T-helper 1 cell (primary cell): ENCODE results near the gene MACF1.

ENCODE experiments used
- DNase-seq, 5 donors: peaks; one replicate each; pipeline ENCODE4 v3.0.0-alpha.2; 2012 to 2020

Gene MACF1

DNA sequence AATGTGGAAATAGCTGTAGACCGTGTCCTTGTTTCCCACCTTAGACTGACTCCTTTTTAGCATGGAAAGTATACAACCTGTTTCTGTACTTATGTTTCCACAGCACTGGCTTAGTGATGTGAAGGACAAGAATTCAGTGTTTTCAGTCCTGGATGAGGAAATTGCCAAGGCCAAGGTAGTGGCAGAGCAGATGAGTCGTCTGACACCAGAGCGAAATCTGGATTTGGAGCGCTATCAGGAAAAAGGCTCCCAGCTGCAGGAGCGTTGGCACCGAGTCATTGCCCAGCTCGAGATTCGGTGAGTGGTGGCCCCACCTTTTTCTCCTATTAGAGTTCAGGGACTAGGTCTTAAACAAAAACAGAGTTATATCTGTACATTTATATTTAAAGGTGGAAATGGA is 112.6 kb downstream of the MACF1 start:
- DNase-seq, result no peak

DNA sequence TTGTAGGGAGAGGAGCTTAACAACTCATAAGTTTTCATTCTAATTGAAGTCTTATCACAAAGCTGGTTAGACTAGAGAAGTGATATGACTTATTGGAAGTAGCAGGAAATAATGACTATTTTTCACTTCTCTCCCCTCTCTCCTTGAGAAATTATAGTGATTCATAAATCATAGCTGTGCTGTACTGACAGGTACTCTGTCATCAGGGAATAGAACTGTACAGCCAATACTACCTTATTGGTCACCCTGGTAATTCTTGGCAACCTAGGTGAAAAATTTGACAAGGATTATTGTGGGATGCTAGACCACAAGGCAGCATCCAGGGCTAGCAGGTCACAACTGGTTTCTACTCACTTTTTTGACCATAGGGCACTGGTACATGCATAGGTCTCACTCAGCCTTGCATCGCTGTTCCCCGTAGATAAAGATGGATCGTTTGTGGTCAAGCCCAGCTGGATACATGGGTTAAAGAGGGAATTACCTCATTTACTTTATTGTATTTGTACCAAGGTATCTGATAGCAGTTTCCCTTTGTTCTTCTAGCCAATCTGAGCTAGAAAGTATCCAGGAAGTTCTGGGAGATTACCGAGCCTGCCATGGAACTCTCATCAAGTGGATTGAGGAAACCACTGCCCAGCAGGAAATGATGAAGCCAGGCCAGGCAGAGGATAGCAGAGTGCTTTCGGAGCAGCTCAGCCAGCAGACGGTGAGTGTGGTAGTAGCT is 113.6 kb downstream of the MACF1 start:
- no peak for DNase-seq

DNA sequence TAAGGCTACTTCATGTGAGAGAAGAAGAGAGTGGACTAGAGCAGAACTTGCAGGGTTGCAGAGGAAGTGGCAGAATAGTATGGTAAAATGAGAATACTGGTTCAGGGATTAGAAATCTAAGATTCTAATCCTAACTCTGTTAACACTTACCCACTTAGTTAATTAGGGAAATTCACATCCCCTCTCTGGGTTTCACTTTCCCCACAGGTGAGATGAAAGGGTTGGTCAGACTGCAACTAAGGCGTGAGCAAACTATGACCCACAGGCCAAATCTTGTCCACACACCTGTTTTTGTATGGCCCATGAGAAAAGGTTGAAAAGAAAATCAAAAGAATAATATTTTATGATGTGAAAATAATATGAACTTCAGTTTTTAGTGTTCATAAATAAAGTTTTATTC is 117.5 kb downstream of the MACF1 start:
- no peak for DNase-seq

DNA sequence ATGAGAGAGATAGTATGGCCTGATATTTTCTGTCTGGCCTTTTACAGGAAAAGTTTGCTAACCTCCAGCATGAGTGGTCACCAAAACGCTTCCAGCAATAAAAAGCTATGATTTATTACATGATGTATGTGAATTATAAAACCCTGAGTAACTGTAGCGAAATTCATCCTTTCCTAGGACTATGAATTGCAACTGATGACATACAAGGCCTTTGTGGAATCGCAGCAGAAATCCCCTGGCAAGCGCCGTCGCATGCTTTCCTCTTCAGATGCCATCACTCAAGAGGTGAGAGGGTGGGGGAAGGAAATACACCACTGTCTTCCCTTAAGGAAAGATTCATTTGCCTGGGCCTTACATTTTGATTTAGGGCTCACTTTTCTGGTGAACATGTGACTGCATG is 117.9 kb downstream of the MACF1 start:
- no peak for DNase-seq

DNA sequence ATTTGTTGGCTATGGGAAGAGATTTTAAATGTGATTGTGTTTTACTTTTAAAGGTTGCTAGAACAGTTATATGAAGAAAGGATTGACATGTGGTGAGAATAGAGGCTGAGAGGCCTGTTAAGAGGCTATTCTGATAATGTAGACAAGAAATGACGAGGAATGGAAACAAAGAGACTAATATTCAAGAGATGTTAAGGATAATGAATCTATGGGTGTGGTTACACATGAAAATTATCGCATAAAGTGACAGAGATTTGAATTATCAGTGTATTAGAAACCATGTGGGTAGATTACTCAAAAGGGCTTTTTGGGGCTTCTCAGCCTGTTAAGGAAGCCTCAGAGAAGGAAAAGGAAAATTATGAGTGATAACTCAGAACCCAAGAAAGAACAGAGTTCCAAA is 120.4 kb downstream of the MACF1 start:
- DNase-seq, result no peak

DNA sequence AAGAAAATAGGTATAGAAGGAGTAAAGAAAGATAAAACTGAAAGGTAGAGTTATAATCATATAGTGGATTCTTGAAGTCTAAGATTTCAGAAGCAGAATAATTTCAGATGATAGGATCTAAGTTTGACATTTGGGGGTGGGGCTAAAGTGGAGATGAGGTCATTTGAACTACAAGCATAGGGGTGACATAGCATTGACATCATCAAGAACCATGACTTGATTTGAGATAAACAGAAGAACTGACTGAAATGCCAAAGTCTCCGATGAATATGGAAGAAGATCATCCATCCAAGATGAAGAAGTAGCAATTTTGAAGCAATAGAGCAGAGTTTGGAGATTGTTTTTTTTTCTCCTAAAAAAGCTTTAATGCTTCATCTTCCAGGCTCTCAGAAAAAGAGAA is 122.3 kb downstream of the MACF1 start:
- no peak for DNase-seq

DNA sequence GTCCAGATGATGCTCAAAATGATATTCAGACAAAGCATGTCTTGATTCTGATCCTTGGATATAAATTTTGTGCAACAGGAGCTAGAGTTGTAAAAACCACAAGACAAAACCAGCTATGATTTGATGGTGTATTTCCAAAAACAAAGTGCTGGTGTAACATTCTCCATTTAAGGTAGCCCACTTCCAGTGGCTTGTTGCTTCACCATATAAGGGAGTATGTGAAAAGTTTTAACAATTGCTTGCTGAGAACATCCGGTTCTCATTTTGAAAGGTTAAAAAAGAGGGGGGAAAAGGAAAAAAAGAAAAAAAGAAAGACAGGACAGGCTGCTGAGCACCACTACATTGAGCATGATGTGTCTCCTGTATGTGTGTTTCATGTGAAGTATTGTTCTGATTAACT is 123.6 kb downstream of the MACF1 start:
- DNase-seq, result peak in 1 of 5 donors; percentile 62

DNA sequence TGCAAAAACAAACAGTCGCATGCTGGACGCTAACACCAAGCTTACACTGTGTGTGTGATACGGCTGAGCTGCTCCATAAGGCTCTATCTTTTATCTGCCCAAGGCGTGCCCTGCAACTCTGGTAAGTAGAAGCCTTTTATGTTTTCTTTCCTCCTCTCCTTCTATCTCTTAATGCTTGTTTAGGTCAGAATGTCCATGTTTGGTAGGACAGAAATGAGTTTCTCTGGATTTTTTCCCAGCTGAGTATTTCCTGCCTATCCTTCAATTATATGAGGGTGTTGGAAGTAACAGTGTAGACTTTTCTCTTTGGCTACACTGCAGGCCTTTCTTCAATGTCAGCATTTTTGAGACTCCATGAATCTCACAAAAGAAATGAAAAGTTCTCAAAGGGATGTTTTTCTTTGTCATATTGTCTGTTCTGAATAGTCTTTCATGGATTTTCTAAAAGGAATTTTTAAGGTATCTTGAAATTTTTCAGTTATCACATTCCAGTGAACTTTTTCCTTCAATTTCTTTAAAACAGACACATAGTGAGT is 124.2 kb downstream of the MACF1 start:
- DNase-seq, result no peak

DNA sequence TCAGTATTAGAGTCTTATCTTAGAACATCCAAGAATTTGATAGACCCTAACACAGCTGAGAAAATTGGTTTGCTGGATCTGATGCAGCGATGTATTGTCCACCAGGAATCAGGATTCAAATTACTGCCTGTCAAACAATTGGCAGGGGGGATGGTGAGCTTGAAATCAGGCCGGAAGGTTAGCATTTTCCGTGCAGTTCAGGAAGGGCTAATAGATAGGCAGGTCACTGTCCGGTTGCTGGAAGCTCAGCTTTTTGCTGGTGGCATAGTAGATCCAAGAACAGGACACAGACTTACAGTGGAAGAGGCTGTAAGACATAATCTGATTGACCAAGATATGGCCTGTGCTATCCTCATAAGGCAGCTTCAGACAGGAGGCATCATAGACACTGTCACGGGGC is 127.2 kb downstream of the MACF1 start:
- DNase-seq, result no peak

DNA sequence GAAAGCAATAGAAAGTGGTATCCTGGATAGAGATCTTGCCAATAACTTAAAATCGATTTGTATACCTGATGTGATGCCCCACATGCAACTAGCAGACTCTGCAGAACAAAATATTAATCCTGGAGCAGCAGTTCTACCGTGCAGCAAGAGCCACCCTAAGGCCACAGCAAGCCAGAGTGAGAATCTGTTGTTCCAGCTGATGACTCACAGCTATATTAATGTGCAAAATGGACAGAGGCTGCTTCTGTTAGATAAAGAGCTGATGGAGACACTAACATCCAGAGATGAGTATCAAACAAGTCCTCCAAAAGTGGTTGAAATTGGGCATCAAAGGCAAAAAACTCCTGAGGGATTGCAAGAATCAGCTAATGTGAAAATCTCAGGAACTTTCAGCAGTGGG is 127.8 kb downstream of the MACF1 start:
- DNase-seq, result no peak

DNA sequence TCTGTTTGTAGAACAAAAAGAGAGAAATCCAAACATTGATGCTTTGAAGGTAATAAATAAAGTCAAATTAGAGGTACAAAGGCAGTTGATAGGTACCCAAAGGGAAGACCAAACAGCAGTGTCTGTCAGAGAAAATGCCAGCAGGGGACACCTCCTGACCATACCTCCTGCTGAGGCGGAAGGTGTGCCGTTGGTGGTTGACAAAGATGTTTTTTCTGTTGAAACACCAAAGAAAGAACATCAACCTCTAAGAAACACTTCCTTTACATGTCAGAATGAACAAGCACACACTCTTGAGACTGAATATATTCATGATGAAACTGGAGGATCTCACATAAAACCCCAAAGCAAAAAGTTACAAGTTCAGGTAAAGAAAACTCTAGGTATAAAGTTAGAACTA is 128.3 kb downstream of the MACF1 start:
- DNase-seq, result peak in 1 of 5 donors; percentile 74

DNA sequence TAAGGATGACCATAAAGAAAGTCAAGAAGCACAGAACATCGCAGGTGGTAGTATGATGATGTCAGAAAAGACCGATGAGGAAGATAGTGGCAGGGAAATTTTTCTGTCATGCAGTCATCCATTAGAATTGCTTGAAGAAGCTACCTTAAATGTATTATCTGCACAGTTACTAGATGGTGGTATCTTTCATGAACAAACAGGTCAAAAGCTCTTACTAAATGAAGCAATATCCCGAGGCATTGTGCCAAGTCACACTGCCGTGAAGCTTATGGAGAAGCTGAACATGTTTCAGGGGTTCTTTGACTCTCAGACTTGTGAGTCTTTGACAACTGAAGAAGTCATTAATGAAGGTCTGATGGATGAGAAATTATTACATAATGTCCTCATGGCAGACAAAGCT is 128.8 kb downstream of the MACF1 start:
- no peak for DNase-seq

DNA sequence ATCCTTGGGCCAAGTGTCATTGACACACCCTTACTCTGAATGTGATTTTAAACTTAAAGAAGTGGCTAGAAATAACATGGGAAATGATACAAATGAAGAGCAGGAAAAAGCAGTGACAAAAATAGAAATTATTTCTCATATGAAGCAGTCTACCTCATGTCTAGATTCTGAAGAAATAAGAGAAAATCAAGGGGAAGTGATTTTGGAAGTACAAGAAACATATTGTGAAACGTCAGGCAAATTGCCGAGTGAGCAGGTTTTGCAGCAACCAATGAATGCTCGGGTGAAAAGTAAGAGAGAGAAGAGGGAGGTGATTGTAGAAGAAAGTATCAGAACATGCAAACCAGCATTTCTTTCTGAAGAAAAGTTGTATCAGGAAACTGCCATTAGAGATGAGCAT is 130.7 kb downstream of the MACF1 start:
- DNase-seq, result no peak

DNA sequence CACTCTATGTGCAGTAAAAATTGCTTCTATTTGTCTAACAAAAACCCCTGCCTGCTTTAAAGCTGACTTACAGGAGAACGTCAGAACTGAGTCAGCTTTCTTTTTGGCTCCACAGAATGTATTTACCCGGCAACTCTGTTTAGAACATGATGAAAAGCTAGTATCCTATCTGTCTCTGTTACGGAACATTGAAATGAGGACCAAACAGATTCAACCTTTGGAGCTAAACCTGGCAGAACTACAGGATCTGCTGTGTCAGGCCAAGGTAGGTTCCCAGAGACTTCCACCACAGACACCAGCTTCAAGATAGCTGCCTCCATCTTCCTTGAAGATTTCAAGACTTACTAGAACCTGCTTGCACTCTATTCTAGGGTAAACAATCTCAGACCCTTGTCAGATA is 132.6 kb downstream of the MACF1 start:
- no peak for DNase-seq

DNA sequence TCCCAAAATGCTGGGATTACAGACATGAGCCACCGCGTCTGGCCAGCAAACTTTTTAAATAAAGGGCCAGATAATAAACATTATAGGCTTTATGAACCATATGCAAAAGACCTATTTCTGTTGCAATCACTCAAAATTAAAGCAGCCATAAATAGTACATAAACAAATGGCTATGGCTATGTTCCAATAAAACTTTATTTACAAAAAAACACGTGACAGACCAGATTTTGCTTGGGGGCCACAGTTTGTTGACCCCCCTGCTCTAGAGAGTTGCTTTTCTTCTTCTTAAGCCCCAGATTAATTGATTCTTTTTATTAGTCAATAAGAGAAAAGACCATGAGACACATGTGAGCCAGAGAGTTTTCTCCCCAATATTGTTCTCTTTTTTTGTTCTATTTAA is 138.3 kb downstream of the MACF1 start:
- DNase-seq, result no peak

DNA sequence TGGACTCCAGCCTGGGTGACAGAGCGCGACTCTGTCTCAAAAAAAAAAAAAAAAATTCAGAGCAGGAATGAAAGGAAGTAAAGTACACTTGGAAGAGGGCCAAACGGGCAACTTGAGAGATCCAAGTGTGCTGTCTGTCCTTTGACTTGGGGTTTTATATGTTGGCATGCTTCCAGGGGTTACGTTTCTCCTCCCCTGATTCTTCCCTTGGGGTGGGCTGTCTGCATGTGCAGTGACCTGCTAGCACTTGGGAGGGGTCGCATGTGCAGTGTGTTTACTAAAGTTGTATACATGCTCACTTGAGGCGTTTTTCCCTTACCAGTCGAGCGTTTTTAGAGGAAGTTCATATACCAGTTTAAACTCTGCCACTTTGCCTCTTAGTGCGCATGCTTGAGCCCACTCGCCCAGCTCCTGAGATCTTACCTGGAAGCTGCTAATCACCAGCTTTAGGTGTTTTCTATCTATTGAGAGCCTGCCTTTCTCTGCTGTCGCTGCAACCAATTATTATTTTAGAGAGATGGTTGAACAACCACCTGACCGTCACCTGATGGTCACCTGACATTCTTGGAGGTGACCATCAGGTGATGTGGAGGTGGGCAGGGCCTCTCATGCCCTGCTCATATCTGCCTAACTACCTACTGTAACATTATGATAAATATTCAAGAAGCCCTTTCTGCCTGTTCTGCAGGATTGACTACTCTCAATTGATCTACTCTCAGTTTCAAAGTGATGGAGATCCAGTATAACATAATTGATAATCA is 140.1 kb downstream of the MACF1 start:
- no peak for DNase-seq

DNA sequence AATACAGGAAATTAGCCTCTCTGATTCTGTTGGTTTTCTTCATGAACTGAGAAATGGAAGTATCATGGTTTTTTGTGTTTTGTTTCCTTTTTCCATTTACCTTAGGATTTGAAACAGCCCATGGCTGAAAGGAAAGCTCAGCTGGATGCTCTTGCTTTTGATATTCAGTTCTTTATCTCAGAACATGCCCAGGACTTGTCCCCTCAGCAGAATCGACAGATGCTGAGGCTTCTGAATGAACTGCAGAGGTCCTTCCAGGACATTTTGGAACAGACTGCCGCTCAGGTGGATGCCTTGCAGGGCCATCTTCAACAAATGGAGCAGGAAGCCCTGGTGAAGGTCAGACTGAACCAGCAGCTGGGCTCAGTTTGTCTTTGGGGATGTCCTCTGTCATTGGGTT is 142.4 kb downstream of the MACF1 start:
- no peak for DNase-seq

DNA sequence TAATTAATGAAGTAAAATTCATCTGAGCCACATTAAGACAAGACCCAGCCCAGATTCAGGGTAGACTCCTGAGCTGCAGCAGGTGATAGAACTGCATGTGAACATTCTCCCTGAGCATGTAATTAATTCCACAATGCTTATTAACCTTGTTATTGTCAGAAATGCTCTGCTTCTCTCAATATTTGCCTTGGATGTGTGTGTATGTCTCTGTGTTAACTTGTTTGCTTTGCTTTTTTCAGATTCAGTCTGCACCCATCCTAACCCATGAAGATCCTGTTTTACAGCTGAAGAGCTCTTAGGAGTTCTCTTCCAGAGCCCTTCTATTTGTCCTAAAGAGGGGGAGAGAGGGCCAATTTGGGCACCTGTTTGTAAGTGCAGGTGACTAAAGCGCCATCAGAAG is 143.8 kb downstream of the MACF1 start:
- DNase-seq, result no peak

DNA sequence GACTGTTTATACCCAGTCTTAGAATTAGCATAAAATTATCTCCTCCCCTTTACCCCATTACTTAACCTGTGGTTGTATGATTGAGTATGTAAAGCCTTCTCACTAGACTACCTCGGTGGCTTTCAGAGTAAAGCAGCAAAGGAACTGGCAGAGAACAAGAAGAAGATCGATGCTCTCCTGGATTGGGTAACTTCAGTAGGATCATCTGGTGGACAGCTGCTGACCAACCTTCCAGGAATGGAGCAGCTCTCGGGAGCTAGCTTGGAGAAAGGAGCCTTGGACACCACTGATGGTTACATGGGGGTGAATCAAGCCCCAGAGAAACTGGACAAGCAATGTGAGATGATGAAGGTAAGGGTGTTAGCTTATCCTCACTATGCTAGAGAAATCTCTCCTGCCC is 148.4 kb downstream of the MACF1 start:
- no peak for DNase-seq

DNA sequence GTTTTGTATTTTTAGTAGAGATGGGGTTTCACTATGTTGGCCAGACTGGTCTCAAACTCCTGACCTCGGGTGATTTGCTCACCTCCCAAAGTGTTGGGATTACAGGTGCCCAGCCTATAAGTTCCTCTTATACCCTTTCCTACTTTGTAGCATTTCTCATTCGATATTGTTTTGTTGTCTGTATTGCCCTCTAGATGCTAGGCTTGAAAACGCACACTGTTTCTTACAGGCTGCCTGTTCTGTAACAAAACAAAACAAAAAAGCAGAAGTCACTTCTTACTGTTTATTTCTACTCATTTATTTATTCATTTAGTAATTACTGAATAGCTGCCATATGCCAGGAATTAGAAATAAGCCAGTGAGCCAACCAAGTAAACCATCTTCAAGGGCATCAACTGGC is 150.1 kb downstream of the MACF1 start:
- no peak for DNase-seq

DNA sequence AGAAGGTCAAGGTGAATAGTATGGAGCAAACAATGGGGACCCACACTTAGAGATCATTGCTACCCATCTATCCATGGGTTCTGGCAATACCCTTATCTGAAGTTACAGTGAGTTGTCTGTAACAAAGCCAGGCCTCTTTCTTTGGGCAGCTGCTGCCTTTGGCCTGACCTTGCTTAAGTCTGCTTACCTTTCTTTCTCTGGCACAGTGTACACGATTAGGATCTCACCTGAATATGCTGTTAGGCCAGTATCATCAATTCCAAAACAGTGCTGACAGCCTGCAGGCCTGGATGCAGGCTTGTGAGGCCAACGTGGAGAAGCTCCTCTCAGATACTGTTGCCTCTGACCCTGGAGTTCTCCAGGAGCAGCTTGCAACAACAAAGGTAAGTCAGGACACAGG is 154.0 kb downstream of the MACF1 start:
- DNase-seq, result no peak

DNA sequence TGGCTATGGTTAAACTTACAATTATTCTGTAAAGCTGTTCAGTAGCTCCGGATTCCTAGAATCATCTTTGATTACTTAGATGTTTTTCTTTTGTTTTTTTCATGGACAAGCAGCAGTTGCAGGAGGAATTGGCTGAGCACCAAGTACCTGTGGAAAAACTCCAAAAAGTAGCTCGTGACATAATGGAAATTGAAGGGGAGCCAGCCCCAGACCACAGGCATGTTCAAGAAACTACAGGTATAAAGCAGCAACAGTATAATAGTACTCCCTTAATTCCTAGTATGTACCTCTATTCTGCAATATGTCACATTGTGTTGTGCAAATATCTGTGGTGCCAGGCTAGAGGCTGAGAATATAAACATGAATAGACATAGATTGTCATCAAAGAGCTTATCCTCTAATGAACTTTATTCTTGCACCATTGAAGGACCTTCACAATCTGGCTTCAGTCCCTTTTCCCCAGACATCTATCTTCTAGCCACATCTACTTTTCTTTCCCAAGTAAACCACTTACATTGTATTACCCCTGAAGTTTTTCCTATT is 154.6 kb downstream of the MACF1 start:
- no peak for DNase-seq

DNA sequence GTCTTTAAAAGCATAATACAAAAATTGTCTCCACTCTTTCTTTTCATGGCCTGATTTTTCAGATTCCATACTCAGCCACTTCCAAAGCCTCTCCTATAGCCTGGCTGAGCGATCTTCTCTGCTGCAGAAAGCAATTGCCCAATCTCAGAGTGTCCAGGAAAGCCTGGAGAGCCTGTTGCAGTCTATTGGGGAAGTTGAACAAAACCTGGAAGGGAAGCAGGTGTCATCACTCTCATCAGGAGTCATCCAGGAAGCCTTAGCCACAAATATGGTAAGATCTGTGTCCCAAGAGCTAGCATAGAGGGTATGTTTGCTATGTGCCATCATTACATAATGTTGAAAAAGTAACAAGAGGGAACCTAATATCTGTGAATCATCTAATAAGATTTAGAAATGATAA is 156.2 kb downstream of the MACF1 start:
- DNase-seq, result no peak

DNA sequence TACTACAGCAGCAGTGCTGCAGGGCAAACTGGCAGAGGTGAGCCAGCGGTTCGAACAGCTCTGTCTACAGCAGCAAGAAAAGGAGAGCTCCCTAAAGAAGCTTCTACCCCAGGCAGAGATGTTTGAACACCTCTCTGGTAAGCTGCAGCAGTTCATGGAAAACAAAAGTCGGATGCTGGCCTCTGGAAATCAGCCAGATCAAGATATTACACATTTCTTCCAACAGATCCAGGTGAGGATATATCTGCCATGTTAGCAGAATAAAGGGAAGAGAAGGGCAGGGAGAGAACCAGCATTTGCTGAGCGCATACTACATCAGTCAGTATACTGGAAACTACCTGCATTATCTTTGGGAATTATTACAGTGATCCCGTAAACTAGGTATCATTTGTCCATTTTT is 157.0 kb downstream of the MACF1 start:
- DNase-seq, result no peak
